HG02943 (cell line): ENCODE results near the gene ILK.

Source experiments
- ATAC-seq: cut with Tn5 transposase; IDR thresholded peaks from one replicate; pipeline ENCODE4 v1.9.1; 2021; ENCODE audit warnings: mild to moderate bottlenecking, low read depth, moderate library complexity; ENCODE audit not compliant: unreplicated experiment

ILK gene

GRCh38 chr11:6633422-6634408 is 30.1 kb downstream of the ILK start:
- ATAC-seq = no peak

DNA sequence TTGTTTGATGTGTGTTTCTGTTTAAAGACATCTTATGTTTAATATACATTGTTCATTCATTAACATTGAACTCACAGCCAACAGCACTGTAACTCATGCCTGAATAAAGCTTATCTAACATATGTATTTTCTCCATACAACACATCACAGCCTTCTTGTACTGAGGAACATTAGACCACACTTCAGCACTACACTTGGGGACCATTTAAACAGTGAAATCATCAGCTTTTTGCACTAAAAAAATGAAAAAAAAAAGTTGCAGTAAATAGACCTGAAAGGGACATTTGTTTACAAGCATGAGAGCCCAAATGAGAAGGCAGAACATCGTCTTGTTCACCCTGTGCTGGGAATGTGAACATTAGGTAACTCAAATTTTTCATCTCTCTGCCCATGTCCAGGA is 31.0 kb downstream of the ILK start:
- ATAC-seq = no peak

DNA sequence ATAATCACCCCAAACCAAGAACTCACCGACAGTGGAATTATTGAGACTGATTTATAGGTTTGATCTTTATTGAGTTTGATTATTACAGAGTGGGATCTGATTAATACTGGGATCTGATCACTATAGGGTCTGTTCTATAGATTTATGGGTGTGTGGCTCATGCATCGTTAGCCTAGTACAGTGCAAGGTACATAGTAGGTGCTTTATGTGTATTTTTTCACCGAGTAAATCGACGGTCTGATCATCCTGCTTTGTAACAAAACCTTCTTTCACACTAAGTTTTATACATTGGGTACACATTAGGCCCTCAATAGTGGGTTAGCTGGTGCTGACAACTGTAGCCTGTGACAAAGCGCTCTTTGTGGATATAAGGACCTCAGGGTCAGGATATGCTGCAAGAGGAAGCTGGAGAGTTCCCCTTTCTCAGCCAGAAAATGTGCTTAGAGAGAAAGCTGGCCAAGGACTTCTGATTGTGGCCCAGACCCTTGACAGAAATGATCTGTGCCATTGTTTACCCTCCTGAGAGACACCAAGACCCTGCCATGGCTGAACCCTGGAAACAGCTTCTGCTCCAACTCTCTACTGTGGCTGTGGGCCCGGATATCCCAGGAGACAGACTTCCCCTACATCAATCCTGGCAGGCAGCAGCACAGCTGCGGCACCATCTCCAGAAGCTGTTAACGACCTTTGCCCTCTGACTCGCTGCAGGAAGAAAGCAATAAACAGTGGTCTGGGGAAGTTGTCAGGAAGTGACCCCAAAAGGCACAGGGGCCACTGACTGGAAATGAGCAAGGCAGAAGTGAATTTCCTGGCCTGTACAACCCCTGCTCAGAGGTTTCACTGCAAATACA is 31.7 kb downstream of the ILK start:
- no peak for ATAC-seq

DNA sequence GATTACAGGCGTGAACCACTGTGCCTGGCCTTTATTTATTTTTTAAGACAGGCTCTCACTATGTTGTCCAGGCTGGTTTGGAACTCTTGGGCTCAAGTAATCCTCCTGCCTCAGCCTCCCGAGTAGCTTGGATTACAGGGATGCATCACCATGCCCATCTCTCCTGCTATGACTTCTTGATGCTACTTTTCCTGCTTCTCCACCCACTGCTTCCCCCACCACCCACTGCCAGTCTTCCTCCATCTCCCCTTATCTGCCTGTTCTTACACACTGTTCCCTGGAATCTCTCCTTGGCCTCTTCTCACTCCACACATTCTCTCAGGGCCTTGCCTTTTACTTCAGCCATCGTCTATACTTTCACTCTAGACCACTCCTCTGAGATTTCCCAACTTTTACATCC is 32.9 kb downstream of the ILK start:
- ATAC-seq = no peak

GRCh38 chr11:6637871-6638270 is 34.3 kb downstream of the ILK start:
- no peak for ATAC-seq

- ATAC-seq = no peak
Observed at GRCh38 chr11:6638429-6638828, 34.9 kb downstream of the ILK start.

GRCh38 chr11:6640036-6640984 is 36.7 kb downstream of the ILK start:
- no peak for ATAC-seq

GRCh38 chr11:6640985-6641701 is 37.6 kb downstream of the ILK start:
- no peak for ATAC-seq

- ATAC-seq = no peak
Observed at GRCh38 chr11:6642957-6643356, 39.4 kb downstream of the ILK start.

GRCh38 chr11:6646071-6646470 is 42.5 kb downstream of the ILK start:
- no peak for ATAC-seq

DNA sequence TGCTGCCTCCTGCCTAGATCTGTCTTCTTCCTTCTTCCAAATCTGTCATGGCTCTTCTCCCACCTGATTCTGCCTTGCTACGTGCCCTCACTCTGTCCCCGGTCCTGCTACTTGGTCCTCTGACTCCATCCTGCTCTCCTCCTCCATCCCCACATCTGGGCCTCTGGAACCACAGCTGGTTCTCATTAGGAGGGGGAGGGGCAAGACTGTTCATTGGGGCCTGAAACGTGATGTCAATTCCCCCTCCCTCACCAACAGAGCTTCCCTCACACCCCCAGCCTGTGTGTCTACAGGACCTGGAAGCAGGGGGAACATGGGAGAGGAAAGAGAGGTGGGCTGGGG is 43.0 kb downstream of the ILK start:
- ATAC-seq = peak; percentile 14

- peak; percentile 91 for ATAC-seq
Observed at GRCh38 chr11:6646918-6647679, 43.5 kb downstream of the ILK start.

GRCh38 chr11:6647836-6648235 is 44.3 kb downstream of the ILK start:
- no peak for ATAC-seq

DNA sequence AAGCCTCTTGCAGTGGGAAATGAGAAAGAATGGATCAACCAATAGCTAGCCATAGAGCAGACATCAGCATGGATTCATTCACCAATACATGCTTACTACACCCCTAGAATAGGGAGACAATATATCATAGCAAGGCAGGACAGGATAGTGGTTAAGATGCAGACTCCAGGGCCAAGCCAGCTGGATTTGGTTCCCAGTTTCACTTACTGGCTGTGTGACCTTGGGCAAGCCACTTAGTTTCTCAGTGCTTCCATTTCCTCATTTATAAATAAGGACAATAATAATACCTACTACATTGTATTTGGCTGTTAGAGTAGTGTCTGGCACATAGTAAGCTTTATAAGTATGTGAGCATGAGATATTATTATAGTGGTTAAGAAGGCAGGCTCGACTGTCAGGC is 44.9 kb downstream of the ILK start:
- ATAC-seq = no peak

DNA sequence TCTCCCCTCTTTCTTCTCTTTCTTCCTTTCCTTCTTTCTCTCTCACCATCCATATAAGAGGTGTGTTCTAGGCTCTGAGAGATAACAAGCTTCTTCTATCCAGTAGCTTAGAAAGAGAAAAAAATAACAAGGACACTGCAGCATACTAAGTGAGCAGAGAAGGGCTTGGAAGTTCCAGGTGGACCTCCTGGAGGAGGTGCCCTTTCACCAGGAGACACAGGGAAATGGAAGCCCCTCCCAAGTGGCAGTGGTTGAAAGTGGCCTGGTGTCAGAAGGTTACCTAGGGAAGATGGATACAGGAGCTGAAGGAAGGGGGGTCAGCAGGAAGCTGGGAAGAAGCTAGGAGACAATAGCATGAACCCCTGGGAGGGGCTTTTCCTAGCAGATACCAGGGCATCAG is 46.5 kb downstream of the ILK start:
- no peak for ATAC-seq

DNA sequence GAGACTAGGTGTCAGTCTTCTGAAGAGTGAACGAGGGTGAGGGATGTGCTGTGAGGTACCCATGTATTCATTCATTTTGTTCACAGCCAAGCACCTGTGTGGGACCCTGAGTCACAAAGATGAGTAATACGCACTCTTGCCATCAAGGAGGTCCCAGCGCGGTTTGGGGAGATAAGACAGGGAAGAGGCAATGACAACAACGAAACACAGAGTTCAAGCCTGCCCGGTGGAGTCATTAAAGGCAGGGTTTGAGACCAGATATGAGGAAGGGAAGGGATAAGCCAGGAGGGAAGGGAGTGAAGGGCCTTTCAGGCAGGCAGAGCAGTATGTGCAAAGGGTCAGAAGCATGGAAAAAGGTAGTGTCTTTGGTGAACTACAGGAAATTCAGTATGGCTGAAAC is 47.4 kb downstream of the ILK start:
- no peak for ATAC-seq

DNA sequence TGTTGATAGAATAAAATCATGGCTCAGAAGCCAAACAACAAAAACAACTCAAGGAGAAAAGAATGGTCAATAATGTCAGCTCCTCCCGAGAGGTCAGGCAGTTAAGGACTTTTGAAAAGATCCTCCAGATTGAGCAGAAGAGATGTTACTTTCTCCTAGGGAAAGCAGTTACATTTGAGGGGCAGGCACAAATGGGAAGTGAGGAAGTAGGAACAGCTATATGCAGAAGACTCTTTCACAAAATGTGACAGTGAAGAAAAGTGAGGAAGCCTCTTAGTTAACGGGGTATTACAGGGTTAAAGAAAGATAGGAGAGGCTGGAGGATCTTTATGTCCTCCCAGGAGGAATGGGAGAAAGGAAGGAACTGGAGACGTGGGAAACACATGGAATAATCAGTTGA is 48.6 kb downstream of the ILK start:
- ATAC-seq = no peak

- no peak for ATAC-seq
Observed at GRCh38 chr11:6653097-6653496, 49.5 kb downstream of the ILK start.

- ATAC-seq = no peak
Observed at GRCh38 chr11:6653656-6654055, 50.1 kb downstream of the ILK start.
